Left ventricle myocardium inferior (tissue), 1 donor: ENCODE measurements around the gene EEF1AKMT3. TPM values are rescaled to one million over a fixed set of nuclear protein-coding genes. Genes with fewer than 3 reads are reported as not detected.
"Not testable (repeated sequence)": the region's sequence is repeated elsewhere in the genome, so short reads cannot be mapped to it uniquely, and the experiment has no call there.

ENCODE experiments used
- DNase-seq: peaks from one replicate; pipeline ENCODE4 v3.0.0-alpha.2; 2020
- H3K27ac ChIP-seq: fragments of 200-600 bp; replicated peaks from 2 replicates; pipeline ENCODE4 v1.8.0; 2021
- H3K27me3 ChIP-seq: fragments of 200-600 bp; 2 replicates; pipeline ENCODE4 v1.8.0; 2021; ENCODE audit warnings: low read depth
- H3K36me3 ChIP-seq: fragments of 200-600 bp; 2 replicates; pipeline ENCODE4 v1.8.0; 2021
- H3K4me1 ChIP-seq: fragments of 200-600 bp; 2 replicates; pipeline ENCODE4 v1.8.0; 2021
- H3K4me3 ChIP-seq: fragments of 200-600 bp; 2 replicates; pipeline ENCODE4 v1.8.0; 2021; ENCODE audit warnings: mild to moderate bottlenecking, moderate library complexity
- H3K9me3 ChIP-seq: fragments of 200-600 bp; replicated peaks from 2 replicates; pipeline ENCODE4 v1.8.0; 2021
- intact Hi-C: fragments of 100-400 bp; cut with micrococcal nuclease; formaldehyde crosslinking; loops from one replicate; pipeline ENCODE4 v1.11.0; 2022
- total RNA-seq: library from RNA; stranded (reverse); fragmentation: NEBNext Ultra II Directional; extraction: Animal tissue kit (Norgen Biotek cat#: 25700); gene quantifications from one replicate; pipeline ENCODE4 v1.2.1, GENCODE V29; 2021
- TF ChIP-seq, protein P1 (sequence below): fragments of 200-600 bp; IDR thresholded peaks from 2 replicates; pipeline ENCODE4 v1.8.0; 2021; ENCODE audit warnings: antibody characterized with exemption, mild to moderate bottlenecking, borderline replicate concordance
- donor health status: DM: no; HTN: yes; CAD: no; lungs with severe emphysema.

EEF1AKMT3 gene
- total RNA-seq, 1 donor from 2014 or later, result 0.99 TPM

DNA sequence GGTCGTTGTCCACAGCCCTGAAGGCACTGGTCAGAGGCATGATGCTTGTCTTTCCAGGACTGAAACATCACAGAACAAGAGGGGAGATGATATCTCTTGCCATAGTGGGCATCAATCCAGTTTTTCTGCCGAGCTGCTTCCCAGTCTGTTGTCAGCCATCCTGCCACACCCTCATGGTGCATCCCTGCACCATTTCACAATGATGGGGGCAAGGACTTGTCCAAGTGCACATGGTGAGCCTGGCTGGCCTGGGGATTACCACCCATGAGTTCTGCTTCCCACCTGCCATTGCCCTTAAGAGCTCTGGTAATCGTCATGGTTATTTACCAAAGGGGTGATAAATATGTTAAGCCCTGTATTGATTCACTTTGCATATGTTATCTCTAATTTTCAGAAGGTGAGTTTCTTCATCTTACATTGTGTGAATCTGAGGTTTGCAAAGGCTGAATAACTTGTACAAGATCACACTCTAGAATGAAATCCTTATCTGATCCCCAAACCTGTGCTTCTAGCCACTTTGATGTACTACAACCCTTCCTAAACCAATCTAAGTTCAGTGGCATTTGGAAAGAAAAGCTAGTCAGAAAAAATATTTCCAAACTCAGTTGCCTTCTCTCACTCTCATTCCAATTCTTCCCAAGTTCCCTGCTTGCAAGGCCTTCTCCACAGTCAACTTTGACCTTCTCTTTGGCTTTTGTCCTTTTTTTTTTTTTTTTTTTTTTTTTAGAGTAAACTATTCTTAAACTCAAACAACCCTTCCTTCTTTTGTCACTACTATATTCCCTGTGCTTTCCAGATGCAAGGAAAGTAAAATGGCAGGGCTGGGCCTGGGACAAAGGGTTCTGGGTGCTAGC lies 43.8 kb downstream of the EEF1AKMT3 start:
- H3K36me3 ChIP-seq, result peaks cover 42% of the 10 kb centered on the region
- intact Hi-C loops, result no loop called here
- no peak for DNase-seq
- peaks cover 62% of the 10 kb centered on the region for H3K4me1 ChIP-seq
- no peaks in the 10 kb centered on the region for H3K9me3 ChIP-seq
- no peak overlapping the region for H3K4me3 ChIP-seq
- TF ChIP-seq, protein P1, sequence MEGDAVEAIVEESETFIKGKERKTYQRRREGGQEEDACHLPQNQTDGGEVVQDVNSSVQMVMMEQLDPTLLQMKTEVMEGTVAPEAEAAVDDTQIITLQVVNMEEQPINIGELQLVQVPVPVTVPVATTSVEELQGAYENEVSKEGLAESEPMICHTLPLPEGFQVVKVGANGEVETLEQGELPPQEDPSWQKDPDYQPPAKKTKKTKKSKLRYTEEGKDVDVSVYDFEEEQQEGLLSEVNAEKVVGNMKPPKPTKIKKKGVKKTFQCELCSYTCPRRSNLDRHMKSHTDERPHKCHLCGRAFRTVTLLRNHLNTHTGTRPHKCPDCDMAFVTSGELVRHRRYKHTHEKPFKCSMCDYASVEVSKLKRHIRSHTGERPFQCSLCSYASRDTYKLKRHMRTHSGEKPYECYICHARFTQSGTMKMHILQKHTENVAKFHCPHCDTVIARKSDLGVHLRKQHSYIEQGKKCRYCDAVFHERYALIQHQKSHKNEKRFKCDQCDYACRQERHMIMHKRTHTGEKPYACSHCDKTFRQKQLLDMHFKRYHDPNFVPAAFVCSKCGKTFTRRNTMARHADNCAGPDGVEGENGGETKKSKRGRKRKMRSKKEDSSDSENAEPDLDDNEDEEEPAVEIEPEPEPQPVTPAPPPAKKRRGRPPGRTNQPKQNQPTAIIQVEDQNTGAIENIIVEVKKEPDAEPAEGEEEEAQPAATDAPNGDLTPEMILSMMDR, result no peak
- no peaks in the 10 kb centered on the region for H3K27me3 ChIP-seq
- peak overlapping the region; percentile 79 for H3K27ac ChIP-seq

- TF ChIP-seq, protein P1, result no peak
- intact Hi-C loops, result no loop called here
- Histone ChIP-seq H3K4me3 (no peak overlapping the region), H3K4me1 (peaks cover 68% of the 10 kb centered on the region), H3K9me3 (no peaks in the 10 kb centered on the region), H3K36me3 (peaks cover 42% of the 10 kb centered on the region), H3K27me3 (no peaks in the 10 kb centered on the region), H3K27ac (peak overlapping the region; percentile 79)
- DNase-seq, result peak; percentile 62
Measured at GRCh38 chr12:57816855-57817151, 44.4 kb downstream of the EEF1AKMT3 start.

GRCh38 chr12:57817261-57817989 lies 45.0 kb downstream of the EEF1AKMT3 start:
- H3K27ac ChIP-seq, result peak overlapping the region; percentile 79
- intact Hi-C loops, result no loop called here
- TF ChIP-seq, protein P1, result no peak
- DNase-seq, result no peak
- H3K27me3 ChIP-seq, result no peaks in the 10 kb centered on the region
- peaks cover 45% of the 10 kb centered on the region for H3K36me3 ChIP-seq
- H3K4me3 ChIP-seq, result no peak overlapping the region
- H3K4me1 ChIP-seq, result peaks cover 74% of the 10 kb centered on the region
- H3K9me3 ChIP-seq, result no peaks in the 10 kb centered on the region

DNA sequence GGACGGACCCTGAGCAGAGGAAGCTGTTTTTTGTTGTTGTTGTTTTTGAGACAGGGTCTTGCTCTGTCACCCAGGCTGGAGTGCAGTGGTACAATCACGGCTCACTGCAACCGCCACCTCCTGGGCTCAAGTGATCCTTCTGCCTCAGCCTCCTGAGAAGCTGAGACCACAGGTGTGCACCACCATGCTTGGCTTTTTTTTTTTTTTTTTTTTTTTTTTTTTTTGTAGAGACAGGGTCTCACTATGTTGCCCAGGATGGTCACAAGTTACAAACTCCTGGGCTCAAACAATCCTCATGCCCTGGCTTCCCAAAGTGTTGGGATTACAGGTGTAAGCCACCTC lies 45.5 kb downstream of the EEF1AKMT3 start:
- DNase-seq, H3K27me3 ChIP-seq, H3K4me3 ChIP-seq, intact Hi-C loops, H3K9me3 ChIP-seq: not testable (repeated sequence)
- Histone ChIP-seq H3K27ac (peak overlapping the region; percentile 79), H3K4me1 (peaks cover 80% of the 10 kb centered on the region), H3K36me3 (peaks cover 45% of the 10 kb centered on the region)

DNA sequence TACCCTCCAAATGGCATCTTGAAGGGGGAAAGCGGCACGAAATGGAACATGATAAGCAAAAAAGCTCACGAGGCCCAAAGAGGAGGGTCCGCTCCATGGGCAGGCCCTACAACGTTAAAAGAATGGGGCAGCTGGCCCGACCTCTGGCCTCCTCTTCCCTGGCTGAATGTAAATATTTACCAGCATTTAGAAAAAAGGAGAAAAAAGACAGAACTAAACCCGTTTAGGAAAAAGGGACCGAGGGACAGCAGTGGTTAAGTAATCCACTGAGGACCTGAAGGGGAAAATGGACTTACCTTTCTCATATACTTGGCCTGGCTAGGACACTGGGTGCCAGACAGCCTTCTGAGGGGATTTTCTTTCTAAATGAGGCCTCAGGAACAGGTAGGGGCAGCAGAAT lies 47.7 kb downstream of the EEF1AKMT3 start:
- H3K27me3 ChIP-seq, DNase-seq, H3K9me3 ChIP-seq, intact Hi-C loops, H3K4me3 ChIP-seq: not testable (repeated sequence)
- H3K27ac ChIP-seq, result peak overlapping the region; percentile 79
- H3K4me1 ChIP-seq, result peaks cover 88% of the 10 kb centered on the region
- H3K36me3 ChIP-seq, result peaks cover 64% of the 10 kb centered on the region

DNA sequence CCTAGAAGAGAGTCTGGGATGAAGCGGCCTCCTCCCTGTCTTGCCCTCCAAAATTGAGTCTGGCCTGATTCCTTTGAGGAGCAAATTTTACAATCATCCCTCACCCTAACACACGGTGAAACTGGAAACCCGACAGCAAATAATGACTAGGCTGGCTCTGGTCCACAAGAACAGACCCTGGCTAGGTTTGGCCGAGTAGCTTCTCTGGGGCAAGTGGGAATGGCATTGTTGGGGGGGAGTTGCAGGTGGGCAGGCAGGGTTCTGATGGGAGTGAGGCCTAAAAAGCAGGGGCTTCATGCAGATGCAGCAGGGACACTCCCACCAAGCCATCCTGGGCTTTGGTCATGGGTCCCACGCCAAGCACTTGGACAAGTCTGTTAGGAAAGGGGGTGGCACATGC lies 48.6 kb downstream of the EEF1AKMT3 start:
- Histone ChIP-seq H3K4me1 (peaks cover 88% of the 10 kb centered on the region), H3K36me3 (peaks cover 73% of the 10 kb centered on the region), H3K27ac (peak overlapping the region; percentile 79)
- H3K4me3 ChIP-seq, H3K27me3 ChIP-seq, H3K9me3 ChIP-seq, DNase-seq, intact Hi-C loops: not testable (repeated sequence)
